SK-N-SH treated with all-trans-retinoic acid at 6 μM for 48 hours (cell line): Measurements from ENCODE around the gene ADCY5.

Experiments
- PPARA ChIP-seq: fragments of 250-450 bp; sonication (Bioruptor Pico); IDR thresholded peaks from 2 replicates; pipeline ENCODE4 v1.5.0; 2020; ENCODE audit warnings: mild to moderate bottlenecking, borderline replicate concordance
- TF ChIP-seq, protein P1 (sequence below): fragments of 250-450 bp; sonication (Bioruptor Pico); IDR thresholded peaks from 2 replicates; pipeline ENCODE4 v1.5.1; 2020; ENCODE audit warnings: low read depth, mild to moderate bottlenecking, moderate library complexity
- TF ChIP-seq, protein P2 (sequence below): fragments of 250-450 bp; sonication (Bioruptor Pico); IDR thresholded peaks from 2 replicates; pipeline ENCODE4 v1.8.0; 2021; ENCODE audit warnings: low read depth, mild to moderate bottlenecking, moderate library complexity, borderline replicate concordance

DNA sequence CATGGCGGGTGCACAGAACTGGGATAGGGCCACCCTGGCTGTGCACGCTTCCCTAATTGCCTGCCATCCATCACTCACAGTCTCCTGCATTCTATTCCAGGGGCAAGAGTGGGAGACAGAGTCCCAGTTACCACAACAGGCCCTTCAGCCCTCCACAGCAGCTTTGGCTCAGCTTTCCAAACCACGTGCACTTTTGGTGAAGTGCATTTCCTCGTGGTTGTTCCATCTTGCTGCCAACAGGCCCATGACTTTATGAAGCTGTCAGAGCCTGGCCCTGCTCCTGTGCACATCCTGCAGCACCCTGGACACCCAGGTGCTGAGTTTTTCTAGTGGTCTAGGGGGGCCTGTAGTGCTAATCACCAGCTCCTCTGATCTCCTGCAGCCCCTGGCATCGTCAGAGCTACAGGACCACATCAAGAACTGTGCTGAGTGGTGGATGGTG is 110.2 kb downstream of the ADCY5 start:
- TF ChIP-seq, protein P1, sequence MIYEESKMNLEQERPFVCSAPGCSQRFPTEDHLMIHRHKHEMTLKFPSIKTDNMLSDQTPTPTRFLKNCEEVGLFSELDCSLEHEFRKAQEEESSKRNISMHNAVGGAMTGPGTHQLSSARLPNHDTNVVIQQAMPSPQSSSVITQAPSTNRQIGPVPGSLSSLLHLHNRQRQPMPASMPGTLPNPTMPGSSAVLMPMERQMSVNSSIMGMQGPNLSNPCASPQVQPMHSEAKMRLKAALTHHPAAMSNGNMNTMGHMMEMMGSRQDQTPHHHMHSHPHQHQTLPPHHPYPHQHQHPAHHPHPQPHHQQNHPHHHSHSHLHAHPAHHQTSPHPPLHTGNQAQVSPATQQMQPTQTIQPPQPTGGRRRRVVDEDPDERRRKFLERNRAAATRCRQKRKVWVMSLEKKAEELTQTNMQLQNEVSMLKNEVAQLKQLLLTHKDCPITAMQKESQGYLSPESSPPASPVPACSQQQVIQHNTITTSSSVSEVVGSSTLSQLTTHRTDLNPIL (CRISPR knock-in tag), result no peak
- no peak for TF ChIP-seq PPARA (CRISPR knock-in tag)
- TF ChIP-seq, protein P2, sequence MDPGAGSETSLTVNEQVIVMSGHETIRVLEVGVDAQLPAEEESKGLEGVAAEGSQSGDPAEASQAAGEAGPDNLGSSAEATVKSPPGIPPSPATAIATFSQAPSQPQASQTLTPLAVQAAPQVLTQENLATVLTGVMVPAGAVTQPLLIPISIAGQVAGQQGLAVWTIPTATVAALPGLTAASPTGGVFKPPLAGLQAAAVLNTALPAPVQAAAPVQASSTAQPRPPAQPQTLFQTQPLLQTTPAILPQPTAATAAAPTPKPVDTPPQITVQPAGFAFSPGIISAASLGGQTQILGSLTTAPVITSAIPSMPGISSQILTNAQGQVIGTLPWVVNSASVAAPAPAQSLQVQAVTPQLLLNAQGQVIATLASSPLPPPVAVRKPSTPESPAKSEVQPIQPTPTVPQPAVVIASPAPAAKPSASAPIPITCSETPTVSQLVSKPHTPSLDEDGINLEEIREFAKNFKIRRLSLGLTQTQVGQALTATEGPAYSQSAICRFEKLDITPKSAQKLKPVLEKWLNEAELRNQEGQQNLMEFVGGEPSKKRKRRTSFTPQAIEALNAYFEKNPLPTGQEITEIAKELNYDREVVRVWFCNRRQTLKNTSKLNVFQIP (CRISPR knock-in tag), result no peak
